ENCODE results near the gene KNL1.

DNA sequence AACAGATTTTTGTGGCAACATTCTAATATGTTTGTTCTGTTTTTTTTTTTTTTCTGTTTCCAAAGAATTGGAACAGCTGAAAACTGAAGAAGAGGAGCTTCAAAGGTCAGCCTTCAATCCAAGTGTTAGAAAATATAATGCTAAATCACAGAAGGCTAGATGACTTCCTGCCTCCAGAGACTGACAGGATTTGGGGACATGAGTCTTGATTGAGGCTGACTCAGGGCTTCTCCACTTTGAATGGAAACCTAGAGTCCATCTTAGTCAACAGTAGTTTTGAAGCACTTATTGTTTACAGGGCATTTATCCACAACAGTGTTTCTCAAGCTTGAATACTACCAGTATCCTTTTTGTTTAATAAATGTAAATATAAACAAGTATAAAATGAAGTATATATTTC is 56.4 kb downstream of the KNL1 start:
- TF ChIP-seq POLR2AphosphoS5 (IDR thresholded peaks at IDR 0.05; ENCODE audit: low read depth, low read length): no peak
- no peak for TF ChIP-seq CTCF (IDR thresholded peaks at IDR 0.05)
- TF ChIP-seq, protein P1, sequence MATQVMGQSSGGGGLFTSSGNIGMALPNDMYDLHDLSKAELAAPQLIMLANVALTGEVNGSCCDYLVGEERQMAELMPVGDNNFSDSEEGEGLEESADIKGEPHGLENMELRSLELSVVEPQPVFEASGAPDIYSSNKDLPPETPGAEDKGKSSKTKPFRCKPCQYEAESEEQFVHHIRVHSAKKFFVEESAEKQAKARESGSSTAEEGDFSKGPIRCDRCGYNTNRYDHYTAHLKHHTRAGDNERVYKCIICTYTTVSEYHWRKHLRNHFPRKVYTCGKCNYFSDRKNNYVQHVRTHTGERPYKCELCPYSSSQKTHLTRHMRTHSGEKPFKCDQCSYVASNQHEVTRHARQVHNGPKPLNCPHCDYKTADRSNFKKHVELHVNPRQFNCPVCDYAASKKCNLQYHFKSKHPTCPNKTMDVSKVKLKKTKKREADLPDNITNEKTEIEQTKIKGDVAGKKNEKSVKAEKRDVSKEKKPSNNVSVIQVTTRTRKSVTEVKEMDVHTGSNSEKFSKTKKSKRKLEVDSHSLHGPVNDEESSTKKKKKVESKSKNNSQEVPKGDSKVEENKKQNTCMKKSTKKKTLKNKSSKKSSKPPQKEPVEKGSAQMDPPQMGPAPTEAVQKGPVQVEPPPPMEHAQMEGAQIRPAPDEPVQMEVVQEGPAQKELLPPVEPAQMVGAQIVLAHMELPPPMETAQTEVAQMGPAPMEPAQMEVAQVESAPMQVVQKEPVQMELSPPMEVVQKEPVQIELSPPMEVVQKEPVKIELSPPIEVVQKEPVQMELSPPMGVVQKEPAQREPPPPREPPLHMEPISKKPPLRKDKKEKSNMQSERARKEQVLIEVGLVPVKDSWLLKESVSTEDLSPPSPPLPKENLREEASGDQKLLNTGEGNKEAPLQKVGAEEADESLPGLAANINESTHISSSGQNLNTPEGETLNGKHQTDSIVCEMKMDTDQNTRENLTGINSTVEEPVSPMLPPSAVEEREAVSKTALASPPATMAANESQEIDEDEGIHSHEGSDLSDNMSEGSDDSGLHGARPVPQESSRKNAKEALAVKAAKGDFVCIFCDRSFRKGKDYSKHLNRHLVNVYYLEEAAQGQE (IDR thresholded peaks at IDR 0.05; ENCODE audit: insufficient read depth in 1 of 2, low read depth in 2 of 2, low read length in 1 of 2): no peak

All from Panc1 (cell line).